Fibroblast of lung (primary cell): ENCODE measurements around the gene BBIP1.

ENCODE experiments used
- CTCF ChIP-seq, 2 donors: IDR thresholded peaks in 1 of 2; conservative IDR thresholded peaks in 1 of 2; 1 replicate in 1 of 2; 2 replicates in 1 of 2; pipeline ENCODE4 v1.5.1; 2011 to 2012; ENCODE audit warnings: low read length in 2 of 2, control low read depth in 1 of 2, inconsistent platforms in 1 of 2, low read depth in 1 of 2, mild to moderate bottlenecking in 1 of 2
- EZH2 ChIP-seq: IDR thresholded peaks from 2 replicates; pipeline ENCODE4 v1.5.1; 2012; ENCODE audit warnings: low read length, control low read depth, mild to moderate bottlenecking; ENCODE audit errors: missing control alignments

- TF ChIP-seq EZH2 = no peak
- no peak for TF ChIP-seq CTCF (conservative IDR thresholded peaks at IDR 0.05 in 1 of 2, IDR thresholded peaks at IDR 0.05 in 1 of 2; ENCODE audit: low read depth in 1 of 2, low read length in 2 of 2)
Observed at GRCh38 chr10:110939419-110939818, 20.4 kb upstream of the BBIP1 start.
